GM10266 (cell line): ENCODE measurements around the gene BORCS8.

Source experiments
- DNase-seq: peaks from one replicate; pipeline ENCODE4 v3.0.0; 2012; ENCODE audit errors: extremely low spot score
- TF ChIP-seq, protein P1 (sequence below): IDR thresholded peaks from 2 replicates; pipeline ENCODE4 v1.5.1; 2012; ENCODE audit warnings: mild to moderate bottlenecking, low read depth; ENCODE audit not compliant: control insufficient read depth, insufficient read depth; ENCODE audit errors: missing control alignments

The BORCS8 gene

DNA sequence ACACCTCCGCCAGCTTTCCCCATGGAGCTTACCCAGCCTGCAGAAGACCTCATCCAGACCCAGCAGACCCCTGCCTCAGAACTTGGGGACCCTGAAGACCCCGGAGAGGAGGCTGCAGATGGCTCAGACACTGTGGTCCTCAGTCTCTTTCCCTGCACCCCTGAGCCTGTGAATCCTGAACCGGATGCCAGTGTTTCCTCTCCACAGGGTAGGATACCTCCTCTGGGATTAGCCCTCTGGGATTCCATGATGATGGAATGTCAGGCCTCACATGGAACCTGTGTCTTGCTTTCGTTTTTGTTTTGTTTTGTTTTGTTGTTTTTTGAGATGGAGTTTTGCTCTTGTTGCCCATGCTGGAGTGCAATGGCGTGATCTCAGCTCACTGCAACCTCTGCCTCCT lies 2.0 kb upstream of the BORCS8 start:
- DNase-seq: no peak
- TF ChIP-seq, protein P1, sequence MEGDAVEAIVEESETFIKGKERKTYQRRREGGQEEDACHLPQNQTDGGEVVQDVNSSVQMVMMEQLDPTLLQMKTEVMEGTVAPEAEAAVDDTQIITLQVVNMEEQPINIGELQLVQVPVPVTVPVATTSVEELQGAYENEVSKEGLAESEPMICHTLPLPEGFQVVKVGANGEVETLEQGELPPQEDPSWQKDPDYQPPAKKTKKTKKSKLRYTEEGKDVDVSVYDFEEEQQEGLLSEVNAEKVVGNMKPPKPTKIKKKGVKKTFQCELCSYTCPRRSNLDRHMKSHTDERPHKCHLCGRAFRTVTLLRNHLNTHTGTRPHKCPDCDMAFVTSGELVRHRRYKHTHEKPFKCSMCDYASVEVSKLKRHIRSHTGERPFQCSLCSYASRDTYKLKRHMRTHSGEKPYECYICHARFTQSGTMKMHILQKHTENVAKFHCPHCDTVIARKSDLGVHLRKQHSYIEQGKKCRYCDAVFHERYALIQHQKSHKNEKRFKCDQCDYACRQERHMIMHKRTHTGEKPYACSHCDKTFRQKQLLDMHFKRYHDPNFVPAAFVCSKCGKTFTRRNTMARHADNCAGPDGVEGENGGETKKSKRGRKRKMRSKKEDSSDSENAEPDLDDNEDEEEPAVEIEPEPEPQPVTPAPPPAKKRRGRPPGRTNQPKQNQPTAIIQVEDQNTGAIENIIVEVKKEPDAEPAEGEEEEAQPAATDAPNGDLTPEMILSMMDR: no peak

DNA sequence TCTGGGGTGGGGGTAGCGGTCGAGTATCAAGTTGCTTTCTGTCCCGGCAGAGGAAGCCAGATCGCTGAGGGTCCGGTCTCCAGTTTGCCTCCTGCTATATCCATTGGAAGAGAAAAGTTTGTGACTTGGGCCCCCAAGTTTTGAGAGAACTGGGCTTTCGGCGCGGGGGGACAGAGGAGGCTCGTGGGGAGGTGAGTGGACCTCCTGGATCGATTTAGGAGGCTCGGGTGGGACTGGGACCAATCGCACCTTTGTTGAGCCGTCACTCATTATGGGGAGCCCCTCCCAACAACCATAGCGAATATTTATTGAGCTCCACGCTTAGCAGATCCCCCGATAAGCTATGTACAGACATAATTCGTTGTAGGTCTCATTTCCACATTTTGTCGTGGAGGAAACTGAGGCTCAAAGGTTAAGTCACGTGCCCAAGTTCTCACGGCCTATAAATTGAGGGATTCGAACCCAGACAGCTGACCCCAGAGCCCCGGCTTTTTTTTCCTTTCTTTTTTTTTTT lies 1.0 kb upstream of the BORCS8 start:
- no peak for DNase-seq
- TF ChIP-seq, protein P1: no peak

DNA sequence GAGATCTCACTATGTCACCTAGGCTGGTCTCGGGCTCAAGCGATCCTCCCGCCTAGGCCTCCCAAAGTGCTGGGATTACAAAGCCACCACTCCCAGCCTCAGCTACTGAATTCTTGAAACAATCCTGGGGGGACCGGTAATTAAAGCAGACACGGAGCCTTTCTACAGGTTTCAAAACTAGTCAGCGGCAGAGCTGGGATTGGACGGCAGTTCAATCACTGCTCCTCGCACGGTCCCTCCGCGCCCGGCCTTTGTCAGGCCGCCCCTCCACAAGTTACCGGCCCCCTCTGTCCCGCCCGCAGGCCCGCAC lies 229 bp downstream of the BORCS8 start:
- DNase-seq: no peak
- TF ChIP-seq, protein P1: no peak

DNA sequence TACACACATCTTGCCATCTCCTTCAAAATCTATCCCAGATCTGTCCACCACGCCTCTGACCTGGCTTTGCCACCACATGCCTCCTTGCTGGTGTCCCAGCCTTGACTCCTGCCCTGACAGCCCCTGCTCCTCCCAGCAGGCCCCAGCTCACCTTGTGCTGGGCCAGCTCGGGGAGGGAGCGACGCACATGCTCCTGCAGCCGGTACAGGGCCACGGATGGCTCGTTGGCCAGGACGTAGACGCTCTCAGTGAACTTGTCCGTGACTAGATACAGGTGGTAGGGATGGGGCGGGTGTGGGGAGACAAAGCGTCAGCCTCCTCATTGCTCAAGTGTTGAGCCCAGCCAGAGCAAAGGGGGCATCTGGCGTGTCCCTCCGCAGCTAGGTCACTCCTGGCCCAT lies 5.2 kb downstream of the BORCS8 start:
- no peak for DNase-seq
- TF ChIP-seq, protein P1: no peak

DNA sequence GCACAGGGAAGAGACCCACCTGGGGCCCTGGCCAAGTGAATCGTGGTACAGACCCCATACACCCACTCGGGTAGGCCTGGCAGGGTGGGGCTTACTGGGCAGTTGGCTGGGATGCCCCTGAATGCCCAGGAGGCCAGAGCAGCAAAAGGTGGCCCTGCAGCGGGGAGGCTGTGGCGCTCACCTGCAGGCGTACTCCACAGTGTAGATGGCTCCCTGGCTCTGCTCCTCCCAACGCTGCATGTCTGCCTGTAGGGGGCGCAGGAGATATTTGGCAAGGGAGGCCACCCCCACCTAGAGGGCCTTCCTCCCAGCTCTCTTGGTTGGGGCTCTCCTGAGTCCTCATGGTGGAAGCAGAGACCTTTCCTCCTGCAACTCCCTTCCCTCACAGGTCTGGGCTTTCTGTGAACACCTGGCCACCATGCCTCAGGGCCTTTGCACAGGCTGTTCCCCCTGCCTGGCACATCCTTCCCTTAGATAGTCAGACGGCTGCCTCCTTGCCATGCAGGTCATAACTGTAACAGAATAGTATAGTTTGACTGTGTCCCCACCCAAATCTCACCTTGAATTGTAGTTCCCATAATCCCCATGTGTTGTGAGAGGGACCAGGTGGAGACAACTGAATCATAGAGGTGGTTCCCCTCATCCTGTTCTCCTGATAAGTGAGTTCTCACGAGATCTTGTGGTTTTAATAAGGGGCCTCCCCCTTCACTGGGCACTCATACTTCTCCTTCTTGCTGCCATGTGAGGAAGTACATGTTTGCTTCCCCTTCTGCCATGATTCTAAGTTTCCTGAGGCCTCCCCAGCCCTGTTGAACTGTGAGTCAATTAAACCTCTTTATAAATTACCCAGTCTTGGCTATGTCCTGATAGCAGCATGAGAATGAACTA lies 5.9 kb downstream of the BORCS8 start:
- TF ChIP-seq, protein P1: peak; percentile 35

DNA sequence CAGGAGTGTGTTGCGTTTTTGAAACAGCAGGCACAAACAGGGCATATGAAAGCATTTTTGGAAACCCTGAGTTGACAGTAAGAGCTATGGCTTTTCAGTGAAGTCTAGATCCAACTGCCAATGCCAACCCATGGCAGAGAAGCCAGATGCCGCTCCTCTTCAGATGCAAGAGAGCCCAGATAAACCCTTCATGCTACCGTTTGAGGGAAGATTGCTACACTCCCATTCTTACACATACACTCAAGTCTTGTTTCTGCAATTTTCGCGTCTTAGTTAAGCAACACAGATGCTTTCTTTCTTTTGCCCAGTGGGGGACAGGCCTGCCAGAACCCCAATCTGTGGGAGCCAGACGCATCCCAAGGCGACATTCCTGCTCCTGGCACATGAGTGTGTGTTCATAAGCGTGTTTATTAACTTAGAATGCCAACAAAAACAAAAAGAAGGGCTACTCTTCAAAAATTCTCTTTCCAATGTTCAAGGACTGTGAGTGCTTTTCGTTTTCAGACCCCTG lies 10.4 kb downstream of the BORCS8 start:
- no peak for DNase-seq
- TF ChIP-seq, protein P1: no peak

More for the DNA sequence above, 5.9 kb downstream of the BORCS8 start:
- no peak for DNase-seq
